WTC11 (cell line): ENCODE data around the gene KAZN.

Experiments
- FOXK1 ChIP-seq: sonication (generic); formaldehyde crosslinking; IDR thresholded peaks from 2 replicates; pipeline ENCODE4 v1.8.0; 2022; ENCODE audit warnings: mild to moderate bottlenecking, moderate library complexity, missing genetic modification reagents
- JUN ChIP-seq: sonication (generic); formaldehyde crosslinking; IDR thresholded peaks from 2 replicates; pipeline ENCODE4 v1.8.0; 2023; ENCODE audit warnings: mild to moderate bottlenecking, missing genetic modification reagents
- TP53 ChIP-seq: sonication (generic); formaldehyde crosslinking; IDR thresholded peaks from 2 replicates; pipeline ENCODE4 v1.8.1; 2023; ENCODE audit warnings: mild to moderate bottlenecking, missing genetic modification reagents
- USF1 ChIP-seq: sonication (generic); formaldehyde crosslinking; IDR thresholded peaks from 2 replicates; pipeline ENCODE4 v1.8.0; 2022; ENCODE audit warnings: mild to moderate bottlenecking, missing genetic modification reagents
- ZBTB21 ChIP-seq: sonication (generic); formaldehyde crosslinking; IDR thresholded peaks from 2 replicates; pipeline ENCODE4 v1.8.1; 2023; ENCODE audit warnings: mild to moderate bottlenecking, missing genetic modification reagents, borderline replicate concordance

- TF ChIP-seq JUN (CRISPR knock-in tag) (no peak), USF1 (CRISPR knock-in tag) (no peak), TP53 (CRISPR knock-in tag) (no peak), FOXK1 (CRISPR knock-in tag) (no peak), ZBTB21 (CRISPR knock-in tag) (no peak)
These were observed 37.3 kb upstream of the KAZN start for GRCh38 chr1:14561014-14561693.
